GM03348 (cell line): ENCODE data around the gene ARHGEF33.
"Not testable (repeated sequence)": the region's sequence is repeated elsewhere in the genome, so short reads cannot be mapped to it uniquely, and the experiment has no call there.

Experiments
- DNase-seq: peaks from one replicate; pipeline ENCODE4 v3.0.0; 2012; ENCODE audit warnings: low spot score

Gene ARHGEF33

DNA sequence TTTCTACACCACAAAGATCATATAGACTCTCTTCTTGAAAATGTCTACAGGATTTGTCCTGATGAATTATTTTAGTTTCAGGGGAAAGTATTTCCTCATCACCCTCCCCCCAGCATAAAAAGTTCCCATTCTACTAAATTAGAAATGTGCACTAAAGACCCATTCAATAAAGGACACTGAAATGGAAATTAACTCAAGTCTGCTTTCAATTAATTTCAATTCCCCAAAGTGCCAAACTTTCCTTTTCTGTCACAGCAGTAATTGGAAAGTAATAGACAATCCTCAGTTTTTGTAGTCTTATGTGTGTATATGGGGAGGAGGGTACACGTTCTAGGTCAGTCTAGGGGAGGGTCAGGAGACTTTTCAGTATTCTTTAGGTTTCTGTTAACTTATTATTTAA lies 21.5 kb downstream of the ARHGEF33 start:
- no peak for DNase-seq

GRCh38 chr2:38912619-38913018 lies 22.9 kb downstream of the ARHGEF33 start:
- DNase-seq, result no peak

DNA sequence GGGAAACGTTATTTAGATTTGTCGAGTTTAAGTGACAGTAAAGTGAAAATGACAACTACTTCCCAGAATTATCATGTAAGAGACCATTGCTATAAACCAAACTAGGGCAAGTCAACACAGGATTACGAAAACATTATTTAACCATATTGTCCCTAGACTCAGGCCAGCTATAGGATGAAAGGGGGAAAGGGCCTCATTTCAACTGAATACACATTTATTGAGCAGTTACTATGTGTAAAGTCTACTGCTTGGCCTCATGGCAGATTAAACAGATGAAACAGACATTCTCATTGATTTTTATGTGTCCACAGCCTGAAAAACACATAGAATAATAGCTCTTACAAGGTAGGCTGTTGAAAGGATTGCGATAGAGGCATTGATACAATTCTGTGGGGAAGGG lies 32.7 kb downstream of the ARHGEF33 start:
- DNase-seq, result no peak

- DNase-seq, result no peak
These were observed 33.2 kb downstream of the ARHGEF33 start for GRCh38 chr2:38922902-38923301.

DNA sequence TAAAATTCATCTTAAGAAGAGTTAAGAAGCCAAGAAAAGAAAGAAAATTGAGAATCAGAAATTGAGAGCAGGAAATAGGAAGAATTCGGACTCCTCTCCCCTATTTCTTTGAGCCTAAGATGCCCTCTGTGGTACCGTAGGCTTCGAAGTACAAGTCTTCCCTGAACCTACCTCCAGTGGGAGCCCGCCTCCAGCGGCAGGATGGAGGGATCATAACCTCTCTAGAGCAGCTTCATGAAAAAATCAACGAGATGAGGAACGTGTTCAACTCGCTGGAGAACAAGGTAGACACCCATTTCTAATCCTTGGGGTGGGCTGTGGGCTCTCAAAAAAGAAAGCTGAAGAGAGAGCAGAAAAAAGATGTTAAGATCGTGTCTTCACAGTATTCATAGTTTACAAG lies 36.3 kb downstream of the ARHGEF33 start:
- no peak for DNase-seq

DNA sequence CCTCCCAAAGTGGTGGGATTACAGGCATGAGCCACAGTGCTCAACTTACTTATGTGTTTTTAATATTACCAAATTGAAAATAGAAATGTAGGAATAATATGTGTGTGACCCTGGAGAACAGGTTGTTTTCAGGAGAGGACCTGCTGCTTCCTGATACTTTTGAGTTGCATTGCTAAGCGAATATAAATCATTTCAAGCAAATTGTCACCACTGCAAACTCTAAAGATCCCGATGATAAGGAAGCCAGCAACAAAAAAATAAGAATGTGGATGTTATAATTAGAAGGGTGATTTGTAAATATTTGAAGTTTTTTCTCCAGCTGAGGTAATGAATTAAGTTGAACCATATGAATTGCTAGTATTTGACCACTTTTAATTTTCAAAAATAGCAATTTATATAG lies 40.9 kb downstream of the ARHGEF33 start:
- DNase-seq, result no peak

DNA sequence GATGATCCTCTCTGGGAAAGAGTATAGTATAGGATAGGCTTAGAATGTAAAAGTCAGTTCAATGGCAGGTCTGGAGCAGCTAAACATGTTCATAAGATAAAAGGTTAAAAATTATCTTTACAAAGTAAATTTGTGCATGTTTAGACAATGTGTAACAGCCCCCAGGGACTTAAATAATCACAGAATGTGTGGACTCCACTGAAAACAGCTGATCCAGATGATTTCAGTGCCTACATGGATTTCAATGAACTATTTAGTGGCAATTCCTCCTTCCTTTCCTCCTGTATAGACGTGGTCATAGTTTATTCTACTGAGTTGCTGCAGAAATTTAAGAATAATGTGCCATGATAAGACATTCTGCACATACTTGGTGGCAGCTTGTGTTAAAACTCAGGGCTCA lies 42.9 kb downstream of the ARHGEF33 start:
- DNase-seq, result no peak

GRCh38 chr2:38933653-38934052 lies 44.0 kb downstream of the ARHGEF33 start:
- peak; percentile 66 for DNase-seq

GRCh38 chr2:38934742-38935141 lies 45.1 kb downstream of the ARHGEF33 start:
- no peak for DNase-seq

DNA sequence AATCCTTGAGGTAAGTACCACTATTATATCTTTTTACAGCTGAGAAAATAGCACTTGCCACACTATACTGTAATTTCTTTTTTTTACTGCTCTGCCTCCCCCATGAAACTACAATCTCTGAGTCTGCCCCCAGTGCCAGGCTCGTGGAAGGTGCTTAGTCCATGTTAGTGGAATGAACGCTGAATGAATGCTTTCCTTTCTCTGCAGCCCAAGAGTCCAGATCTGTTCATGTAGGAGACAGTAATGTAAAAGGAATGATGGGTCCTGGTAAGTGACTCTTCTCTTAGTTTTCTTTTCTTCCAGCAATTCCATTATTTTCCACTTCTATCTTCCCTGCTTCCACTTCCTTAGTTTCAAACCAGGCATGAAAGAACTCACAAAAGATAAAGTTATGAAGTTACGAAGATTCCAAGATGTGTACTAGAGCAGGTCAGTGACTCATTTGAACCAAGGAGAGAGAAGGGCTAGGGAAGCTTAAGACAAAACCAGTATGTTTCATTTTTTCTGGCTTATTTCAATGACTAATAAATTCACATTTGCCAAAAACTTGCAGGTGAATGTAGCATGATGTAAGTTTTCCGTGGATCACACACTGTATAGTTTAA lies 46.0 kb downstream of the ARHGEF33 start:
- peak; percentile 28 for DNase-seq

DNA sequence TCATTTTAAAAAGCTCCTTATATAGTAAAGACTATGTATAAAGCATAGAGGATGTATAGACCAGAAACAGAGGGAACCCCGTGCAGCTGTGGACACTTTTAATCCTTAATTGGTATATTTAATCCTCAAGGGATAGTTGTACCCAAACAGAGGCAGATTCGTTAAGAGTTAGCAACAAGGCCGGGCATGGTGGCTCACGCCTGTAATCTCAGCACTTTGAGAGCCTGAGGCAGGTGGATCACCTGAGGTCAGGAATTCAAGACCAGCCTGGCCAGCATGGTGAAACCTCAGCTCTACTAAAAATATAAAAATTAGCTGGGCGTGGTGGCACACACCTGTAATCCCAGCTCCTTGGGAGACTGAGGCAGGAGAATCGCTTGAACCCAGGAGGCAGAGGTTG lies 46.8 kb downstream of the ARHGEF33 start:
- DNase-seq, result not testable (repeated sequence)

- no peak for DNase-seq
These were observed 47.9 kb downstream of the ARHGEF33 start for GRCh38 chr2:38937548-38937947.

DNA sequence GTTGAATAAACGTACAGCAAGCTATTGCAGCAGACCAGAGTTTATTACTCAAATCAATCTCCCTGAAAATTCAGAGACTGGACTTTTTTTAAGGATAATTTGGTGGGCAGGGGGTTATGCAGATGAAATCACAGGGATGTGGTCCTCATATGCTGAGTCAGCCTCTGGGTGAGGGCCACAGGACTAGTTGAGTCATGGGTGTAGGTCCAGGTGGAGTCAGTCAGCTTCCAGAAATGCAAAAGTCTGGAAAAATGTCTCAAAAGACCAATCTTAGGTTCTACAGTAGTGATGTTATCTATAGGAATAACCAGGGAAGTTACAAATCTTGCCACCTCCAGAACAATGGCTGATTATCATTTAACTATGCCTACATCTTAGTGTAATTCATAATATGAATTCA lies 51.1 kb downstream of the ARHGEF33 start:
- no peak for DNase-seq

GRCh38 chr2:38943784-38944183 lies 54.1 kb downstream of the ARHGEF33 start:
- DNase-seq, result no peak

GRCh38 chr2:38945372-38945771 lies 55.7 kb downstream of the ARHGEF33 start:
- no peak for DNase-seq

GRCh38 chr2:38945911-38946310 lies 56.2 kb downstream of the ARHGEF33 start:
- DNase-seq, result no peak

DNA sequence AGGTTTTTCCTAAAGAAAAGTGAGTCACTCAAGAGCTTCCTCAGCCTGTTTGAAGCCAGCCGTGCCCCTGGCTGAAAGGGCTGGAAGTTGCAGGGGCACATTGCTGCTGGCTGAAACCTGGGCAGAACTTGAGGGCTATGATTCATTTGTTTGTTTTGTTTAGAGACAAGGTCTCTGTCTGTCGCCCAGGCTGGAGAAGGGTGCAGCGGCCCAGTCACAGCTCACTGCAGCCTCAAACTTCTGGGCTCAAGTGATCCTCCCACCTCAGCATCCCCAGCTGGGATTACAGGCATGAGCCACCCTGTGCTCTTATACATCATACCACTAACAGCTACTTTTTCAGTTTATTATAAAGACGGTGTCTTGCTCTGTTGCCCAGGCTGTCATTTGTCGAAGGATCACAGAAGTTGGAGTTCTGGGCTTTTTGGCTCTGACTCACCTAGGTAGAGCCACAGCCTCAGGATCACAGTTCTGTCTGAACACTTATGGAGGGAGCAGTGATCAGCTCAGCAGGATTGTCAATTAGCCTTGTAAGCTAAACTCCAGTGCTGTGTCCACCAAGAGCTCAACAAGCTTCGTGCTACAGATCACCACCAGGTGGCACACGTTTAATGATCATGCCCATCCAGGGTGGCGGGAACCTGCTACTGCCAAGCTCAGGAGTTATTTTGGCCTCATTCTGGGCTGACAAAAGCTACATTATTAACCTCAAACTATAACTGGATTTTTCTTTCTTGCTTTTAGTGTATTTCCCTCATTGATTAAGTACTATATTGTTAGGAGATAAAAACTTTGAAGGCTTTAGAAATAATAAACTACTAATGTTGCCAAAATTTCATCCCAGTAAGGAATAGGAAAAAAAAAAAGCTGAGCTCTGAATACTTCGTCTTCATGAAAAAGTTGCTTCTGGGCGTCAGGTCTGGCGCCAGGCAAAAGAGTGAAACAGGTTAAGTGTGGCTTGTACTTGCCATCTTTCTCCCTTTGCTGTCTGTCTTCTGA lies 57.9 kb downstream of the ARHGEF33 start:
- DNase-seq, result peak; percentile 81

DNA sequence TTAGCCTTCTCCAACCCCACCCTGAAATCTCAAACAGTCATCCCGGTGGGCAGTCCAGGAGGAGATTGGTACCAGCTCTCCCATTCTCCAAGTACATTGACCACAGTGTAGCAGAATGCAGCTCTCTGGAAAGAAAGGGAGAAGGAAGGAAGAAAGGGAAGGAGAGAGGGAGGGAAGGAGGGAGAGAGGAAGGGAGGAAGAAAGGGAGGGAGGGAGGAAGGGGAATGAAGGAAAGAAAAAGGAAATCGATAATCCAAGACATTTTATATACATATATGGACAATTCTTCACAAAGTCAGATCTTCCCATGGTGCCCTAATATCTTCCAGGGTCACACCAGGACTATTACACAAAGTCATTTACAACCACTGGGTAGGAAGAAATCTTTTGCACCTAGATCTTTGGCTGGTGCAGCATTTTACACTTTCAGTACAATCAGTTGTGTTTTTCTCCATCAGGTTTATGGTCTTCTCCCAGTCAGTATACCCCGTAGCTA lies 58.8 kb downstream of the ARHGEF33 start:
- DNase-seq, result no peak

GRCh38 chr2:38948995-38949394 lies 59.3 kb downstream of the ARHGEF33 start:
- no peak for DNase-seq

DNA sequence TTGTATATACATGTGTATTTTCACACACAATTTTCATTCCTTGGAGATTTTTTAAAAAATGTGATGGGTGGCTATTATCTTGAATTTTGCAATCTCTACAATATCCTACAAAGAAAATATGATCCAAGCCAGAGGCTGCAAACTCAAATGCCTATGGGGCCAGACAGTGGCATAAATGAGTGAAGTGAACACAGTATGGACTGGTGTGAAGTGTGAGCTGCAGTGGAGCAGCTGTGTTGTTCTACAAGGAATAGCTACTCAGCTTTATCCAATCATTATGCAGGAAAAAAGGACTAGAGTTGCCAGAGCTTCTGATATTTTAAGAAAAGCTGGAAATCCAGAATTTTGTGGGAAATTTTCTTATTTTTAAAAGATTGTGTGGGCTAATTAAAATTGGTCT lies 62.1 kb downstream of the ARHGEF33 start:
- DNase-seq, result no peak

DNA sequence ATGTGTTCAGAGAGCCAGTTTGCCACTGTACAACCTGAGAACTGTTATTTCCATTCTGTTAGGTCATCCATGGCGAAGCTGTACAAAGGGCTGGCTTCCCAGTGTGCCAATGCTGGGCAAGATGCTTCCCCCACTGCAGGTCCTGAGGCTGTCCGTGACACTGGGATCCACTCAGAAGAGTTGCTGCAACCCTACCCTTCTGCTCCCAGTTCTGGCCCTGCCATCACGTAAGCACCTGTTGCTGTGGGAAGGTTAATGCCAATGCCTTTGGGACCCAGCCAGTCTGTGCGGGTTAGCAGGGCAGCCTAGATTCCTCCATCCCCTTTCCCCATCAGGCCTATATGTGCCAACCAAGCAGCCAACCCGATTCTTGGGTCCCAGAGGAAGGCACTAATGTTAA lies 68.3 kb downstream of the ARHGEF33 start:
- DNase-seq, result no peak

GRCh38 chr2:38959466-38959865 lies 69.8 kb downstream of the ARHGEF33 start:
- DNase-seq, result no peak

- DNase-seq, result peak; percentile 93
These were observed 70.4 kb downstream of the ARHGEF33 start for GRCh38 chr2:38959938-38960608.
